HepG2 (cell line): ENCODE measurements around the gene B3GNT2. TPM values are rescaled to one million over a fixed set of nuclear protein-coding genes. Genes with fewer than 3 reads are reported as not detected.

Experiments used
- CBX2 ChIP-seq, 2 experiments: fragments of 200-600 bp in 1 of 2; sonication (generic); formaldehyde crosslinking in 1 of 2; IDR thresholded peaks; 2 replicates each; pipeline versions ENCODE4 v1.7.0 to v1.8.1; 2018 to 2022; ENCODE audit warnings: low read depth in 2 of 2, low read length in 1 of 2, mild to moderate bottlenecking in 1 of 2, missing genetic modification reagents in 1 of 2
- CHCHD3 ChIP-seq: sonication (generic); formaldehyde crosslinking; IDR thresholded peaks from 2 replicates; pipeline ENCODE4 v1.8.0; 2022; ENCODE audit warnings: mild to moderate bottlenecking, missing genetic modification reagents, moderate library complexity
- ETS1 ChIP-seq: sonication (generic); formaldehyde crosslinking; IDR thresholded peaks from 2 replicates; pipeline ENCODE4 v1.4.0; 2020; ENCODE audit warnings: missing genetic modification reagents
- LCORL ChIP-seq, 2 experiments: fragments of 450-650 bp in 1 of 2; sonication (generic) in 1 of 2; formaldehyde crosslinking in 1 of 2; IDR thresholded peaks; 2 replicates each; pipeline versions ENCODE4 v1.5.0 to v1.6.1; 2017 to 2020; ENCODE audit warnings: antibody characterized with exemption in 1 of 2, missing genetic modification reagents in 1 of 2
- POGK ChIP-seq: sonication (generic); formaldehyde crosslinking; conservative IDR thresholded peaks from 2 replicates; pipeline ENCODE4 v1.8.0; 2022; ENCODE audit warnings: mild to moderate bottlenecking, moderate library complexity, missing genetic modification reagents
- PRPF4 ChIP-seq: fragments of 200-400 bp; formaldehyde crosslinking; IDR thresholded peaks from 2 replicates; pipeline ENCODE4 v1.6.1; 2016; ENCODE audit warnings: low read length, low read depth; ENCODE audit not compliant: poor library complexity, severe bottlenecking
- SRSF1 ChIP-seq: fragments of 200-400 bp; formaldehyde crosslinking; optimal IDR thresholded peaks from 2 replicates; pipeline ENCODE3; 2017; ENCODE audit warnings: mild to moderate bottlenecking, low read depth, low read length, moderate library complexity
- TERF1 ChIP-seq: sonication (generic); formaldehyde crosslinking; IDR thresholded peaks from 2 replicates; pipeline ENCODE4 v1.8.0; 2022; ENCODE audit warnings: mild to moderate bottlenecking, missing genetic modification reagents, moderate library complexity
- TOE1 ChIP-seq: sonication (generic); formaldehyde crosslinking; IDR thresholded peaks from 2 replicates; pipeline ENCODE4 v1.4.0; 2020; ENCODE audit warnings: mild to moderate bottlenecking, missing genetic modification reagents
- ZBTB33 ChIP-seq: sonication (generic); formaldehyde crosslinking; IDR thresholded peaks from 2 replicates; pipeline ENCODE4 v1.4.0; 2020; ENCODE audit warnings: missing genetic modification reagents
- ZFY ChIP-seq: sonication (generic); formaldehyde crosslinking; IDR thresholded peaks from 2 replicates; pipeline ENCODE4 v1.4.0; 2020; ENCODE audit warnings: missing genetic modification reagents
- ZNF121 ChIP-seq: sonication (generic); formaldehyde crosslinking; IDR thresholded peaks from 2 replicates; pipeline ENCODE4 v1.5.0; 2020; ENCODE audit warnings: mild to moderate bottlenecking, missing genetic modification reagents
- ZNF251 ChIP-seq: sonication (generic); formaldehyde crosslinking; IDR thresholded peaks from 2 replicates; pipeline ENCODE4 v1.9.0; 2021; ENCODE audit warnings: mild to moderate bottlenecking, missing genetic modification reagents
- ZUFSP ChIP-seq: sonication (generic); formaldehyde crosslinking; IDR thresholded peaks from 2 replicates; pipeline ENCODE4 v1.9.0; 2021; ENCODE audit warnings: missing genetic modification reagents, mild to moderate bottlenecking, borderline replicate concordance
- polyA plus RNA-seq, 8 experiments: library from polyadenylated mRNA; depleted of rRNA in 3 of 8; stranded (reverse) in 7 of 8; unstranded in 1 of 8; fragments of >200 nt; fragmentation: Illumina TruSeq in 4 of 8; extraction: Trizol in 4 of 8; gene quantifications; 2 replicates each; pipeline versions ENCODE4 v1.2.1 to v1.2.3, GENCODE V29; 2011 to 2016; ENCODE audit warnings: low read depth in 4 of 8, missing spikeins in 1 of 8, mixed read lengths in 1 of 8; ENCODE audit not compliant: insufficient read depth in 1 of 8
- total RNA-seq, 5 experiments: library from RNA; depleted of rRNA; stranded (reverse); fragments of >200 nt; fragmentation: Illumina TruSeq; extraction: Trizol; gene quantifications; 2 replicates each; pipeline ENCODE4 v1.2.3, GENCODE V29; 2016; ENCODE audit warnings: low read depth in 1 of 5

B3GNT2 gene
- total and polyA plus RNA-seq, 2 of the 13 experiments (the other 11 are each of a cell fraction or from before 2014, with no cell fraction given): 26.3 to 28.5 TPM

GRCh38 chr2:62195421-62196277 is at the start of gene B3GNT2 (continued):
- TF ChIP-seq POGK (peak; percentile 74), CHCHD3 (CRISPR knock-in tag) (peak; percentile 26; the same call in 1 of the 2 replicates), ZUFSP (CRISPR knock-in tag) (no peak), ZBTB33 (CRISPR knock-in tag) (no peak), TERF1 (CRISPR knock-in tag) (0 out of 2 replicates have a peak, but pooled peaks have one; percentile 27), TOE1 (0 out of 2 replicates have a peak, but pooled peaks have one; percentile 7), ETS1 (CRISPR knock-in tag) (no peak), LCORL (IDR thresholded peaks at IDR 0.05) (peak; percentile 79; the same call in 1 of the 2 replicates), LCORL (CRISPR knock-in tag; IDR thresholded peaks at IDR 0.05) (peak; percentile 95), ZFY (no peak; the same call in 1 of the 2 replicates), ZNF251 (CRISPR knock-in tag) (no peak), SRSF1 (peak; percentile 21), ZNF121 (CRISPR knock-in tag) (peak; percentile 22; the same call in 1 of the 2 replicates), PRPF4 (no peak), CBX2 (IDR thresholded peaks at IDR 0.05; ENCODE audit: low read depth, low read length) (no peak), CBX2 (CRISPR knock-in tag; IDR thresholded peaks at IDR 0.05; ENCODE audit: low read depth) (peak; percentile 56; the same call in 1 of the 2 replicates)
